Astrocyte (in vitro differentiated cells and primary cell): ENCODE measurements around the gene STRADB.

Source experiments
- EZH2 ChIP-seq: IDR thresholded peaks from 2 replicates; pipeline ENCODE4 v1.6.1; 2012; ENCODE audit warnings: mild to moderate bottlenecking, low read length, inconsistent platforms; ENCODE audit not compliant: insufficient read depth
- TF ChIP-seq, protein P1 (sequence below): IDR thresholded peaks from 2 replicates; pipeline ENCODE4 v1.5.1; 2011; ENCODE audit warnings: low read depth, mild to moderate bottlenecking, inconsistent platforms, low read length, moderate library complexity; ENCODE audit not compliant: insufficient read depth

DNA sequence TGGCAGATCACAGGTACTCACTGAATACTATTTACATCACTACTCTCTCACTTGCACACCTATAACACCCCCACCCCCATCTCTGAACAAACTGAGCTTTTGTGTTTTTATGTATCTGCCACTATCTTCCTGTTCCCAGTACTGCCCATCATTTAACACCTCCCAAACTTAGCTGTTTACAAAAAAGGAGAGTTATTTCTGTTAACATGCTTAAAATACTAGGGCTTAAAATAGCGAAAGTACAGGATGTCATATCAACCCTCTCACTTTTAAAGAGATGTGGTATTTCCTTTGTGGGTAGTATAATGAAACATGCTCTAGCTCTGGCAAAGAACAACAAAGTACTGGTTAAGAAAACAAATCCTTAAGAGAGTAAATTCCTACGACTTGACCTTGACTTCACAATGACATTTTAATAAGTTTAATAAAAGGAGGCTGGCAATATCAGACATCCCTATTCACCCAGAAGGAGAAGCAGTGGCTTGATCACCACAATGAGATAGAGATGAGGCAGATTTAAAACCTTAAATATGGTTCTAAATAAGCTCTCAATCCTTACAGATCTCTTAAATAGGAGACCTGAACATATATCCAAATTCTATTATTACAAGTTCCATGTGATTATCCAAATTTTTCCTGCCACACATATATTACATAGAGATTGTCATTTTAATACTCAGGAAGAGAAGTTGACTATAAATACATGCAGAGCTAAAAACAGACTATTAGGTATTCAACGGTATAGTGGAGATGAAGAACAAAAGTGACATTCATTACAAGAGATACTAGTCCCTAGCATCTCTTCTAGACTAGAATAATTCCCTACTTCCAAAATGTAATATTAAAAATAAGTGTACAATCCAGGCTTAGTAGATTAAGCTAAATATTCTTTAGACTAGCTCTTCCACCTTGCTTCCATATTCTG lies 37.2 kb upstream of the STRADB start:
- TF ChIP-seq, protein P1, sequence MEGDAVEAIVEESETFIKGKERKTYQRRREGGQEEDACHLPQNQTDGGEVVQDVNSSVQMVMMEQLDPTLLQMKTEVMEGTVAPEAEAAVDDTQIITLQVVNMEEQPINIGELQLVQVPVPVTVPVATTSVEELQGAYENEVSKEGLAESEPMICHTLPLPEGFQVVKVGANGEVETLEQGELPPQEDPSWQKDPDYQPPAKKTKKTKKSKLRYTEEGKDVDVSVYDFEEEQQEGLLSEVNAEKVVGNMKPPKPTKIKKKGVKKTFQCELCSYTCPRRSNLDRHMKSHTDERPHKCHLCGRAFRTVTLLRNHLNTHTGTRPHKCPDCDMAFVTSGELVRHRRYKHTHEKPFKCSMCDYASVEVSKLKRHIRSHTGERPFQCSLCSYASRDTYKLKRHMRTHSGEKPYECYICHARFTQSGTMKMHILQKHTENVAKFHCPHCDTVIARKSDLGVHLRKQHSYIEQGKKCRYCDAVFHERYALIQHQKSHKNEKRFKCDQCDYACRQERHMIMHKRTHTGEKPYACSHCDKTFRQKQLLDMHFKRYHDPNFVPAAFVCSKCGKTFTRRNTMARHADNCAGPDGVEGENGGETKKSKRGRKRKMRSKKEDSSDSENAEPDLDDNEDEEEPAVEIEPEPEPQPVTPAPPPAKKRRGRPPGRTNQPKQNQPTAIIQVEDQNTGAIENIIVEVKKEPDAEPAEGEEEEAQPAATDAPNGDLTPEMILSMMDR: no peak
- TF ChIP-seq EZH2: no peak
